Activated T-cell treated with anti-CD3 and anti-CD28 coated beads, Interleukin-2, amount 50 U/mL, for 24 hours (primary cell): Measurements from ENCODE around the gene STK32C.
A peak's percentile ranks its signal among the peaks of the same experiment; 100 is the strongest.
"Not testable (repeated sequence)": the region's sequence is repeated elsewhere in the genome, so short reads cannot be mapped to it uniquely, and the experiment has no call there.

Experiments used
- DNase-seq: peaks from one replicate; pipeline ENCODE4 v3.0.0-alpha.2; 2020
- H3K27ac Mint-ChIP-seq: 2 replicates; pipeline ENCODE4 v1.8.0; 2020; ENCODE audit warnings: mild to moderate bottlenecking, mixed read lengths
- H3K27me3 Mint-ChIP-seq: 2 replicates; pipeline ENCODE4 v1.8.0; 2020; ENCODE audit warnings: mixed read lengths
- H3K36me3 Mint-ChIP-seq: 2 replicates; pipeline ENCODE4 v1.8.0; 2020; ENCODE audit warnings: low read depth, mixed read lengths
- H3K4me1 Mint-ChIP-seq: 2 replicates; pipeline ENCODE4 v1.8.0; 2020; ENCODE audit warnings: low read depth, mixed read lengths
- H3K4me3 Mint-ChIP-seq: 2 replicates; pipeline ENCODE4 v1.8.0; 2020; ENCODE audit warnings: mild to moderate bottlenecking, moderate library complexity, mixed read lengths
- H3K9me3 Mint-ChIP-seq: 2 replicates; pipeline ENCODE4 v1.8.0; 2020; ENCODE audit warnings: mixed read lengths

The STK32C gene

DNA sequence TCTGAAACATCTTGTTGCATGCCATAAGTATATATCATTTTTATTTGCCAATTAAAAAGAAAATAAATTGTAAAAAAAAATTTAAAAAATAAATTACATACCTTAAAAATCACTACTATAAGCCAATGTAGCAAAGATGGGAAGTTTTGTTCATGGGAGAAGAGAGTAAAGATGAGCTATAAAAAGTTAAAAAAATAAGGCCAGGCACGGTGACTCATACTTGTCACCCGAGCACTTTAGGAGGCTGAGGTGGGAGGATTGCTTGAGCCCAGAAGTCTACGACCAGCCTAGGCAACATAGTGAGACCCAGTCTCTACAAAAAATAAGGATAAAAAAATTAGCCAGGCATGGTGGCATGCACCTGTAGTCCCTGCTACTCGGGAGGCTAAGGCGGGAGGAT, 8.4 kb upstream of the STK32C start:
- no peaks in the 10 kb centered on the region for H3K27me3 Mint-ChIP-seq
- no peak overlapping the region for H3K27ac Mint-ChIP-seq
- no peak overlapping the region for H3K4me3 Mint-ChIP-seq
- H3K36me3 Mint-ChIP-seq = no peaks in the 10 kb centered on the region
- peaks cover 17% of the 10 kb centered on the region for H3K4me1 Mint-ChIP-seq
- DNase-seq = no peak
- H3K9me3 Mint-ChIP-seq = no peaks in the 10 kb centered on the region

DNA sequence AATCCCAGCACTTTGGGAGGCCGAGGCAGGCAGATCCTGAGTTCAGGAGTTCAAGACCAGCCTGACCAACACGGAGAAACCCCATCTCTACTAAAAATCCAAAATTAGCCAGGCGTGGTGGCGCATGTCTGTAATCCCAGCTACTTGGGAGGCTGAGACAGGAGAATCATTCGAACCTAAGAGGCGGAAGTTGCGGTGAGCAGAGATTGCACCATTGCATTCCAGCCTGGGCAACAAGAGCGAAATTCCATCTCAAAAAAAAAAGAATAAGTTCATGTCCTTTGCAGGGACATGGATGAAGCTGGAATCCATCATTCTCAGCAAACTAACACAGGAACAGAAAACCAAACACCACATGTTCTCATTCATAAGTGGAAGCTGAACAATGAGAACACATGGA, 7.1 kb upstream of the STK32C start:
- not testable (repeated sequence) for DNase-seq, H3K9me3 Mint-ChIP-seq, H3K27me3 Mint-ChIP-seq, H3K4me3 Mint-ChIP-seq, H3K27ac Mint-ChIP-seq, H3K36me3 Mint-ChIP-seq
- H3K4me1 Mint-ChIP-seq = peaks cover 14% of the 10 kb centered on the region

DNA sequence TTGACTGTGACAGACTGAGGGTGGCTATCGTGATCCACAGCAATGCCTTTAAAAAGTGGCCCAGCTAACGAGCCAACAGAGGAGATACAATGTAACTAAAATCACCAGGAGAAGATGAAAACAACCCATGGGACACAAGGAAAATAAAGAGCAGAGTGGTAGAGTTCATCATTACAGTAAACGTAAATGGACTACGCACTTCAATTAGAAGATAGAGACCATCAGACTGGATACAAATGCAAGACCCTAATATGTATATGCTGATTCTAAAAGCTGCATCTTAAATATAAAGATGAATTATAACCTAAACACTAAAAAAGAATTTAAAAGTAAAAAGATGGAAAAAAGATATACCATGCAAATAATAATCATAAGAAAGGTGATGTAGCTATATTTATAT, 6.6 kb upstream of the STK32C start:
- Mint-ChIP-seq H3K27me3 (peaks cover 6% of the 10 kb centered on the region), H3K27ac (no peak overlapping the region)
- no peak for DNase-seq

DNA sequence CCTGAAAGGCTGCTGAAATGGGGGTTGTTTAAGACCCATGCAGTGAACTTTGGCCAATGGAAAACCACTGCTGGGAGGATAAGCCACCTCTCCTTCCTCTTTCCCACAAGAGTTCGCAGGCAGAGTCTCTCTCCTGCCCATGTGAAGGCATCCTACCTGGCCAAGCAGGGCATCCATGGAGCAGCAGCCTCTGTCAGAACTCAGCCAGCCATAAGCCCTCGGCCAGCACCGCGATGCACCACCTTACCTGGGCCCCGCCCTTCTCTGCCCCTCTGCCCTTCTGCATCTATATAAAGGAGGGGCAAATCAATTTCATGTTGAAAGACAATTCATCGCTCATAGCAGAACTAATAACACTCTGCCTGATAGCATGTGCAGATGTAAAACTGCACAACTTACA, 6.1 kb upstream of the STK32C start:
- no peak overlapping the region for H3K27ac Mint-ChIP-seq
- no peaks in the 10 kb centered on the region for H3K9me3 Mint-ChIP-seq
- peaks cover 11% of the 10 kb centered on the region for H3K4me1 Mint-ChIP-seq
- no peaks in the 10 kb centered on the region for H3K36me3 Mint-ChIP-seq
- H3K27me3 Mint-ChIP-seq = peaks cover 9% of the 10 kb centered on the region
- no peak for DNase-seq
- H3K4me3 Mint-ChIP-seq = no peak overlapping the region

More for the DNA sequence above, 6.6 kb upstream of the STK32C start:
- H3K9me3 Mint-ChIP-seq = no peaks in the 10 kb centered on the region
- H3K4me1 Mint-ChIP-seq = peaks cover 8% of the 10 kb centered on the region
- H3K36me3 Mint-ChIP-seq = no peaks in the 10 kb centered on the region
- no peak overlapping the region for H3K4me3 Mint-ChIP-seq

DNA sequence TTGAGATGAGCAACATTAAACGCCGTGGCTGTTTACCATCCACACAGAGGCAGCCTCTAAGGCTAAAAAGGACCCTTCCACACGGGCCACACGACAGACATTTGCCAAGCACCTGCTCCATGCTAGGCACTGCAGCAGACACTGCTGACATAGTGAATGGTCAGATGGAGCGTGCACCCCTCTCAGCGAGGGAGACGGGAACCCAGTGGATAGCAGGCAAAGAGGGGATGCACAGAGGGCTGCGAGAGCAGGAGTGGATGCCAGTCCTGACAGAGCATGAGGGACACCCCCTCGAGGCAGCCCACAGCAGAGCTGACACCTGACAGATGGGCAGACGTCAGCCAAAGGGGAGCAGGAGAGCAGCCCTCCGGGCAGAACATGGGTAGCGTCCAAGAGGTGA, 5.6 kb upstream of the STK32C start:
- Mint-ChIP-seq H3K36me3 (no peaks in the 10 kb centered on the region), H3K4me1 (peaks cover 12% of the 10 kb centered on the region), H3K4me3 (no peak overlapping the region), H3K9me3 (no peaks in the 10 kb centered on the region), H3K27ac (no peak overlapping the region), H3K27me3 (peaks cover 9% of the 10 kb centered on the region)
- no peak for DNase-seq

DNA sequence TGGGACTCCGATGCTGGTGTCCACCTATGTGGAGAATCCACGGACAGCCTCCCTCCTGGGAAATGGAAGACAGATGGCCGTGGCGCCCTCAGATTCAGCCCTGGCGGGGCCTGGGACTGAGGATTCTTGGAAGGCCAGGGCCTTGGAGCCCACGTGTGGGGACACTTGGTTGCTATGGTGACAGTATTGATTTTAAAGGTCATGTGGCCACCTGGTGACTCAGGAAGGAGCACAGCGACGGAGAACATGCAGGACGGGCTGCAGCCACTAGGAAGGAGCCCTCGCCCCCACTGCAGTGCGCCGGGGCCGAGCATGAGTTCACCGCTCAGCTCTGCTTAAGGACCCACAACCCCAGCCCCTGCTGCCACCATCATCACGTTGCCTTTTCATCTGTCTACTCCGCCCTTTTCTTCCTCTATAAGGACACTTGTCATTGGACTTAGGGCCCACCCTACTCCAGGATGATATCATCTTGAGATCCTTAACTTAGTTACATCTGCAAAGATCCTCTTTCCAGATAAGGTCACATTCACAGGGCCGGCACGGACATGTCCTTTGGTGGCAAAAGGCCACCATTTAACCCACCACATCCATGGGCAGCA, 3.7 kb upstream of the STK32C start:
- H3K27me3 Mint-ChIP-seq = peaks cover 13% of the 10 kb centered on the region
- H3K9me3 Mint-ChIP-seq = no peaks in the 10 kb centered on the region
- no peak overlapping the region for H3K27ac Mint-ChIP-seq
- no peak overlapping the region for H3K4me3 Mint-ChIP-seq
- peak; percentile 28 for DNase-seq
- H3K4me1 Mint-ChIP-seq = peaks cover 15% of the 10 kb centered on the region
- peaks cover 3% of the 10 kb centered on the region for H3K36me3 Mint-ChIP-seq

DNA sequence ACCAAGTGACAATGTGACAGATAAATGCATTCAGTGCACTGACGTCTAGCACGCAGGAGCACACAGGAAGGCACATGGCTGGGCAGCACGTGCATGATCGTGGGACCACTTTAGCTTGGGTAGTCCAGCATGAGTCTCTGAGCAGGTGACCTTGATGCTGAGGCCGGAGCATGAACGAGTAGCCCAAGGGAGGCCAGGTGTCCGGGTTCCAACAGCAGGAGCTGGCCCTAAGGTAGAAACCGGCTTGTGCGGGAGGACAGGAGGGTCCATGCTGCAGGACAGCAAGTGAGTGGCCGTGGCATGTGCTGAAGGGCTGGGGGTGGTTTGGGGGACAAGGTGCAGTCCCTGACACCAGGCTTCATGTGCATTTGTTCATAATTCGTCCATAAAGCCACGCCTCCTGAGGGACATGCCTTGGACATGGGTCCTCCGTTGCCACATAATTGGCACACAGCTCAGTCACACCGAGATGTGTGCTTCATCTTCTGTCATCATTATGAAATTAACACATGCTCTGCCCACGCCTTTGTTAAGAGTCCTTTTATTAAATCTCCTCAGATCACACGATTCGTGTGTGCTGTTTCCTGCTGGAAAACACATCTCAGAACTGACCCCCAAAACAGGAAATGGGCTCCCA, 3.1 kb upstream of the STK32C start:
- Mint-ChIP-seq H3K27me3 (peaks cover 17% of the 10 kb centered on the region), H3K9me3 (no peaks in the 10 kb centered on the region), H3K36me3 (peaks cover 3% of the 10 kb centered on the region), H3K4me1 (peaks cover 17% of the 10 kb centered on the region), H3K27ac (no peak overlapping the region), H3K4me3 (no peak overlapping the region)
- DNase-seq = peak; percentile 29

DNA sequence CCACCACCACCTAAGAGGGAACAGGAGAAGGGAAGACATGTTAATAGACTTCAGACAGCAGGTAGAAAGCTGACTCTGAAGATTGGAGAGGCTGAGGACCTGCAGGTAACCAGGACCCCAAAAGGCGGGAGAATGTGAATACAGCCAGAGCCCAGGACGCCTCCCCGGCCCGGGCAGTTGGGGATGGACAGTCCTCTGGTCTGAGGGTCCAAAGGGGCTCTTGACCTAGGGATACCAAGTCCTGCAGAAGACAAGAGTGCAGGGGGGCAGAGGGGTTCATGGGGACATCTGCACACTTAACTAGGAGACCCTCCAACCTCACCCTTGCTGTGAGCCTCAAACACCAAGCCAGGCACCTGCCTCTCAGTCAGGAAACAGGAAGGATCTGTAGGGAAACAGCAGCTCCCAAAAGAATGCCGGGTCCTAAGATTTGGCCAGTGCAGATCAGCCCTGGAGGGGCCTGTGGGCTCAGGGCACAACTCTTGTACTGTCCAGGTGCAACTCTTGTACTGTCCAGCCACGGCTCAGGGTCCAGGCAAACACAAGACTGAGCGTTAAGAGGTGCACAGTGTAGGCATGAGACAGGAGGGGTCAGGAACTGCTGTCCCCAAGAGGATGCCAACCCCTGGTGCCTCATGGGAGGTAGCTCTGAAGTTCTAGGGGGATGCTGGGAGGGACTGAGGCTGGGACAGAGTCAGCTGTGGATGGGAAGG, 2.3 kb upstream of the STK32C start:
- peaks cover 17% of the 10 kb centered on the region for H3K4me1 Mint-ChIP-seq
- no peaks in the 10 kb centered on the region for H3K9me3 Mint-ChIP-seq
- H3K36me3 Mint-ChIP-seq = peaks cover 3% of the 10 kb centered on the region
- H3K4me3 Mint-ChIP-seq = no peak overlapping the region
- peak; percentile 30 for DNase-seq
- no peak overlapping the region for H3K27ac Mint-ChIP-seq
- H3K27me3 Mint-ChIP-seq = peaks cover 17% of the 10 kb centered on the region

DNA sequence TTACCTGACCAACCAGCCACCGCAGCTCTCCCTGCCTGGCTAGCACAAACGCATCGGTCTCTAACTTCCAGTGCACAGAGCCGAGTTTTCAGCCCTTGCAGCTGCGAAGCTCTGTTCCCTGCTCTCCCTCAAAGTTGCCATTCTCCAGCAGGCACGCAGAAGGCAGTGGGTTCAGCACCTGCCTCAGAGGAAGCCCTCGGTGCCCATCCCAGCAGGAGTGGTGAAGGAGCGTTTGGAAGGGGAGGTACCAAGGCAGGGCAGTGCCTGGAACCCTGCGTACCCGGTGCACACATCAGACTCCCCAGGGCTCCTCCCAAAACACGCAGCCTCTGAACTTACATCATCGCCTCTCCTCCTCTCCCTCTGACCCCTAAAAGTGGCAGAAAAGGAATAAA, 1.7 kb upstream of the STK32C start:
- peaks cover 17% of the 10 kb centered on the region for H3K4me1 Mint-ChIP-seq
- H3K4me3 Mint-ChIP-seq = no peak overlapping the region
- peaks cover 3% of the 10 kb centered on the region for H3K36me3 Mint-ChIP-seq
- no peak overlapping the region for H3K27ac Mint-ChIP-seq
- DNase-seq = peak; percentile 32
- peaks cover 17% of the 10 kb centered on the region for H3K27me3 Mint-ChIP-seq
- no peaks in the 10 kb centered on the region for H3K9me3 Mint-ChIP-seq

DNA sequence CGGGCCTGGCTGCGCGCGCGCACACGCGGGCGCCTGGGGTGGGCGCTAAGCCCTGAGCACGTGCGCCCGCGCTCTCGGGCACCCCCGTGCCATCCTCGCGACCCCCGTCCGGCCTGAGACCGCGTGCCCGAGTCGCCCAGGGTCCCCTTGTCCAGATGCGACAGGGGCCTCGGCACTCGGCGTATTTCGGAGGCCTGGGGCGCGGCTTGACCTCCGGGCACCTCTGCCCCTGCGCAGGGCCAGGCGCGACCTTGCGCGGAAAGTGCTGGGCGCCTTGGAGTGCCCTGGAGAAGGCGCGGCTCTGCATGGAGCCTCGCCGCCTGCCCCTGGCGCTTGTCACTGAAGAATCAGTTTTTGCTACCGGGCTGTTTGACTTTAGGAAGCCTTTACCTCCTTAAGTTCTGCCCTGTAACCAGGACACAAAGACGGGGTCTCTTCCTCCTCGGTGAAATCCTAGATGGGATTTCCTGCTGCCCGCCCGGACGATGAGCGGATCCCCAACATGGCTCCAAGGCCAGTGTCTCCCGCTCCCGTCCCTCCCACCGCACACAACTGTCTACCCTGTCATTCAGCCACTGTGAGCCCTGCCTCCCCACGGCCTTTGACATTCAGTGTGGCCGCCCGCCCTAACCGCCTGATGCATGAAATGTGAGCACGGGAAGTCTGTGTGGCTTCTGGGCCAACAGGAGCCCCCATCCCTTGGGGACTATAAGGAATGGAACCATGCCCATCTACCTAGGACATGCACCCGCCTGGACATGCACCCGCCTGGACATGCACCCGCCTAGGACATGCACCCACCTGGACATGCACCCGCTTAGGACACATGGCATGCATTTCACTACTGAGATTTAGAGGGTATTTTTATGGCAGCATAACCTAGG, 1.1 kb upstream of the STK32C start:
- peaks cover 17% of the 10 kb centered on the region for H3K27me3 Mint-ChIP-seq
- H3K9me3 Mint-ChIP-seq = no peaks in the 10 kb centered on the region
- H3K27ac Mint-ChIP-seq = no peak overlapping the region
- peaks cover 3% of the 10 kb centered on the region for H3K36me3 Mint-ChIP-seq
- peaks cover 17% of the 10 kb centered on the region for H3K4me1 Mint-ChIP-seq
- no peak for DNase-seq
- H3K4me3 Mint-ChIP-seq = peak overlapping the region; percentile 62

DNA sequence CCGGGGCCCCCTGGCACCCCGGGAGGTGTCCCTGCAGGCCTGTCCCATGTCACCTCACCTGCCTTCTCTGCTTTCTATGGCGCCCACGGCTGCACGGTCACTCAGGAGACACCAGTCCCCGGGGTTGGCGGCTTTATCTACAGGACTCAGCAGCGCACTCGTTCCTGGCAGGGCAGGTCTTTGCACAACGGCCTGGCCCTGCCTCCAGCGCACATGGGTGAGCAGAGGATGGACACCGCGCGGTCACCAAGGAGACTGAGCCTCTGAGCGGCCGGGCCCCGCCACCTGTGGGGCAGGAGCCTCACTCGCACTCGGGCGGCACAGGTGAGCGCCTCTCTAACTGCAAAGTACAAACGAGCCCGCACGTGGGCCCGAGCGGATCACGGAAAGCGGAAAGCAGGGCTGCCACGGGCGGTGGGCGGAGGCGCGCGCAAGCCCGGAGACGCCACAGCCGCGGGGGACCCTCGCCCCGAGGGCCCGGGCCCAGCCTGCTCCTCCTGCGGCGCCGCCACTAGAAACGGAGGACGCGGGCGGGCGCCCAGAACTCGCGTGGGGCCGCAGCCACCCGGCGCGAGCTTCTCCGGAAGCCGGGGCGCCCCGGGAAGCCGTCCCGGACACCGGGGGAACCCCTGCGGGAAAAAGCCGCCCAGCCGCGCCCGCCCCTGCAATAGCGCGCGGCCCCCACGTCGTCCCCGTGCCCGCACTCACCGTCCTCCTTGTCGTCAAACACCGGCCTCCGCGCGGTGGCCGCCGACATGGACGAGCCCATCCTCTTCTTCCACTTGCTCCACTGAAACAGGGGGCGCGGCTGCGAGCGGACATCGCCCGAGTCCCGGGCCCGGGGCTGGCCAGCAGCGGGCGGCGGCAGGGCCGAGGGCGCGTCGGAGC, 642 bp downstream of the STK32C start:
- DNase-seq = peak; percentile 61
- no peaks in the 10 kb centered on the region for H3K9me3 Mint-ChIP-seq
- peaks cover 17% of the 10 kb centered on the region for H3K4me1 Mint-ChIP-seq
- H3K4me3 Mint-ChIP-seq = peak overlapping the region; percentile 88
- H3K27ac Mint-ChIP-seq = peak overlapping the region; percentile 74
- peaks cover 3% of the 10 kb centered on the region for H3K36me3 Mint-ChIP-seq
- peaks cover 17% of the 10 kb centered on the region for H3K27me3 Mint-ChIP-seq

DNA sequence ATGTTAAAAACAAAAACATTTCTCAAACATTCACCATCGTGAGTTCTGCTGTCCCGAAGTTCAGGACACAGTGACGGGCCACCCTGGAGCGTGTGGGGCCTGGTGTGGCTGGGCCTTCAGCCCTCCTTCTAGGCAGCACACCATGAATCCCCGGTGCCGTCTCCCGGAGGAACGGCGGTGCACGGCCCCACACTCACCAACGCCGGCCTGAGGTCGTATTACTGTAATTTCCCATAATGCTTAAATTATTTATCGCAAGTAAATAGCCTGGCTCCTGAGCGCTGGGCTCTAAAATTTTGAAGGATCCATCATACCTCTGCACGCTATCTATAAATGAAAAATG, 1.4 kb downstream of the STK32C start:
- Mint-ChIP-seq H3K27me3 (peaks cover 17% of the 10 kb centered on the region), H3K4me1 (peaks cover 17% of the 10 kb centered on the region), H3K27ac (no peak overlapping the region), H3K4me3 (peak overlapping the region; percentile 88), H3K9me3 (no peaks in the 10 kb centered on the region), H3K36me3 (peaks cover 3% of the 10 kb centered on the region)
- no peak for DNase-seq

DNA sequence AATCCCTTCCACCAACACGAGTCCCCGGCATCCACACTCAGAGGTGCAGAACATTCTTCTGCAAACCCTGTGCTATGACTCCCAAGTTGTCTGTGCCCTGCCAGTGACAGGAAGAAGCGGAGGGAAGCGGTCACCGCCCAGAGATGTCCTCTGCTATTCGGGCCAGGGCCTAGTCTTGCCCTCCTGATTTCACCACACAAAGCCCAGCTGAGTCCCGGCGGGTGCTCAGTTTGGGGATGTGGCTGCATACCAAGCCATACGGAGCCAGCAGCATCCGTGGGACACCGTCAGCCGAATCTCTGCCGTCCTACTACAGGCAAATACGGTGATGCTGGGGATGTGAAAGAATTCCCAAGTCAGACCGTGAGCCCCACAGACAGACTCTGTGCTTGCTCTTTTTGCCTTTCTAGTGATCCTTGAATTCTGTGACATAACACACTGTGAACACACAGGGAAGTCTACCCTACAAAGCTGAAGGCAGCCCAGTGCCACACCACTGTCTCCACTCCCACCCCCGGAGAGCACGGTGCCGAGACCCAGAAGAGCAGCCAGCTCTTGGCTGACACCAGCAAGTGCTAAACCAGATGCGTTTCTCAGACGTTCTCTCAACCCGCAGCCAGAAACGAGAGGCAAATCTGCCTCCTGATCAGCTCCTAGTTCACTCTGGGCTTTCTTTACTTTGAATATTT, 2.0 kb downstream of the STK32C start:
- Mint-ChIP-seq H3K27me3 (peaks cover 17% of the 10 kb centered on the region), H3K9me3 (no peaks in the 10 kb centered on the region), H3K36me3 (peaks cover 3% of the 10 kb centered on the region), H3K27ac (no peak overlapping the region), H3K4me1 (peaks cover 13% of the 10 kb centered on the region), H3K4me3 (peak overlapping the region; percentile 88)
- no peak for DNase-seq
